ENCODE results near the gene TPPP2.

TPPP2 gene

DNA sequence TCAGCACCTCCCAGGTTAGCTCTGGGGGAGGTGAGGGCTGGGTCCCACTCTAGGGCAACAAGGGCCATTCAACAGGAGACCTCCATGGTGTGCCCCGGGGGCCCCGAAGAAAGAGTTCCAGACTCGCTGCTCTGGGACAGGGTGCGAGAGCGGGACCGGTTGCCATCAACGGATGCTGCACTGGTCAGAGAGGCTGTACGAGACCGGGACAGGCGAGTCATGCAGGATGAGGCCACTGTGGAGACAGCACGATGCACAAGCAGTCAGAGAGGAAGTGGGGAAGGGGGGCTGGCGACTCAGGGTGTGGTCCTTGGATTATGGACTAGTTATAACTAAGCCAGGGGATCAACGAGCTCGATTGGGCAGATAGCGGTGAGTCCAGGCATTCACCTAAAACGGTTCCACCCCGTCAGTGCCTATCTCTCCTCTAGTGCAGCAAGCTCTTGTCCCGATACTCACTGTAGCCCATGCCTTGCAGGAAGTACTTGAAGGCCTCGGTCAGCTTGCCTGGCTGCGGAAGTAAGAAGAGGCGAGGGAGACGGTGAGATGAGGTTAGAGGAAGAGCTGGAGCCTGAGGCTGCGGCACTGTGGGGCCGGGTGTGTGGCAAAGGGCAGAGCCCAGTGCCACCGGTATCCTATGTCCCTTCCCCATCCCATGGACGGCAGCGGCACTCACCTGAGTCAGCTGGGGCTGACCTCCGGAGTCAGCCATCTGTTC lies 12.3 kb upstream of the TPPP2 start:
- DNase-seq: no peak

DNA sequence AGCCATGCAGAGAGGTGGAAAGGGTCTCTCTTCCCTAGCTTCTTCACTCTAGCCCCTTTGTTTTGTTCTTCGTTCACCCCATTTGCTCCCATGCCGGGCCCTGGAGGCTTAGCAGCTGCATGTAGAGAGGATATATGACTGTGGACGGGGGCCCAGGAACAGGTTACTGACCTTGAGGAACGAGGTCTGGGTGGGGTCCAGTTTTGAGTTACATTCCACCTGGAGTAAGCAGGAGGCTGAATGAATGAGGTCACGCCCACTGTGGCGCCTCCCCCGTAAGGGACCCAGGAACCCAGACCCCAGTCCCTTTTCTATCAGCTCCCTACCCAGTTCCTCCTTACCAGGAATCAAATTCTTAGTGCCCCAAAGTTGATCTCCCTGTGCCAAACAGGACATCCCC lies 11.7 kb upstream of the TPPP2 start:
- no peak for DNase-seq

DNA sequence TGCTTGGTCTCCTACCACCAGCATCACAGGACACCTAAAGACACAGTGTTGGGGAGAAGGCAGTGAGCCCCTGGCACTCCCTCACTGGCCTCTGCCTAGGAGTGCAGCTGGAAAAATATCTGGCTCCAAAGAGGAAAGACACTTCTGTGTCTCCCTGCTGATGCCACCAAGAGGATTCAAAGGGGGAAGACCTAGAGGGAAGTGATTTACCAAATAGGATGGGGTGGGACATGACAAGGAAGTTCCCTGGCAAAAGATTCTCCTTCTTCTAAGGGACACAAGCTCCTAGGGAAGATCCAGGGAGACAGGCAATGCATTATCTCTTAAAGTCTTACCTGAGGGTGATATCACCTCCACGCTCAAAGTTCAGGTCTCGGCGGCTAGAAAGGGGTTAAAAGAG lies 11.2 kb upstream of the TPPP2 start:
- DNase-seq: no peak

DNA sequence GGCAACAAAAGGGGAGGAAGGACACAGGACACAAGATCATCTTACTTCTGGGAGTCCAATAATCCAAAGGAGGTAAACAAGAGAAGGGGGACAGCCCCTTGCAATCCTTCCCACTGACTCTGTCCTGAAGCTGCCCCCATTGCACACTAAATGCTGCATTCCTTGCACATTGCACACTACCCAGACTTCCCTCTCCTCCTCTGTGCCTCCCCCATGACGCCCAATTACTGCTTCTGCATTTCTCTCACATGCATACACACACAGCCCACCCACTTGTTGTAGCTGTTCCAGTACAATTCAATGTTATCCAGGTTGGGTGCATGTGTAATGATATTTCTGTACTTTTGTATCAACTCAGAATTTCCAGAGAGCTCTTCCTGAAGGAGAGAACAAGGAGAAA lies 10.7 kb upstream of the TPPP2 start:
- no peak for DNase-seq

DNA sequence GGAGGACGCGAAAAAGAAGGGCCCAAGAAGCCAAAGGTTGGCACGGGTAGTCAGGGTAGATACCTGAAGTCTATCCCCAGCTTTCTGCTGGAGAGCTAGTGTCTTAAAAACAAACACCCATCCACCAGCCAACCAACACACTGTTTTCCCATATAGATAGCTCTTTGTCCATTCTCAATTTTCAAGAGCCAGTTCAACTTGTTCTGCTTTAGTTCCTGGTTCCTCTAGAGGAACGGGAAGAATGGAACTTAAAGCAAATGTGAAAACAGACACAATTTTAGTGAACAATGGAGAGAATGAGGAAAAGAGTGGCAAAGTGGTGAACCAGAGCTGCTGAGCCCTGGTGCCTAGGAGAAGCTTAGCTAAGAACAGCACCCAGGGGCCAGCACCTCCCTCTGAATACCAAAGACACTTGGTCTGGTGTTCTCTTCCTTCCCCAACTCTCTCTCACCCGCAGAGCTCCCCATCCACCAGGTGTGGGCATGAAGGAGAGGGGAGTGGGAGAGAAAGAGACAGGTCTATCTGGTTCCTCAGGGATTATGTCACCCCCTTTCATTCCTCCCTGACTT lies 9.0 kb upstream of the TPPP2 start:
- no peak for DNase-seq

DNA sequence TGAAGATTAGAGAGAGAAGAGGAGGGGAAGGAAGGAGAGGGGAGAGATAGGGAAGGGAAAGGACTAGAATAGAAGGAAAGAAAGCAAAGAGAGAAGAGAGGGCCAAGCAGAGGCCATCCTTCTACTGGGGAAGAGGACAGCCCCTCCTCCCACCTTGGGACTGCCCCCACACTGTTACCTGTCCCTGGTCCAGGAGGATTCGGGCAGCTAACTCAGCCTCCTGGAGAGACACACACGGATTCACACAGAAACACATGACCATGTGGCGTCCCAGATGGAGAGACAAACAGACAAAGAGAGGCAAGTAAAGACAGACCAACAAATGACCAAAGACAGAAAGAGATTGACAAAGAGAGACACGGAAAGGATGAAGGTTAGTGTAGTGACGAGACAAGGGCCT lies 7.3 kb upstream of the TPPP2 start:
- DNase-seq: no peak

- no peak for DNase-seq
Measured at GRCh38 chr14:21023174-21023573, 6.8 kb upstream of the TPPP2 start.

GRCh38 chr14:21023817-21024584 lies 6.0 kb upstream of the TPPP2 start:
- DNase-seq: peak; percentile 21

- peak; percentile 80 for DNase-seq
Measured at GRCh38 chr14:21024585-21025370, 5.2 kb upstream of the TPPP2 start, which contains the start of gene NDRG2. Gene NDRG2 (minus strand): TSS chr14:21025061. CDS start chr14:21023315, 1,746 bp downstream.

- DNase-seq: no peak
Measured at GRCh38 chr14:21025371-21026273, 4.4 kb upstream of the TPPP2 start.

- no peak for DNase-seq
Measured at GRCh38 chr14:21026274-21026987, 3.6 kb upstream of the TPPP2 start.

DNA sequence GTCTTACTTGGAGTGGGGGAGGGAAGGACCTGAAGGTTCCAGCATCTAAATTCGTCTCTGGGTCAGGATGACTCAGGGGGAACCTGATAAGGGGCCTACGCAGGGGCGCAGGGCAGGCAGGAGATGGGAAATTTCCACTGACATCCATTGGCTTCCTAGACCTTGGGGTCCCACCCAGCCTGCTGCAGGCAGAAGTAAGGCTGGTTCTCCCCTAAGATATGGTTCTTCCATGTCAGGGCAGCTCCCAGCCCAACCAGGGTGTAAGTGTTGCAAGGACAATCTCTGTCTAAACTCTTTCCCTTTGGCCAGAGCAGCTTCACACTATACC lies 3.1 kb upstream of the TPPP2 start:
- no peak for DNase-seq

DNA sequence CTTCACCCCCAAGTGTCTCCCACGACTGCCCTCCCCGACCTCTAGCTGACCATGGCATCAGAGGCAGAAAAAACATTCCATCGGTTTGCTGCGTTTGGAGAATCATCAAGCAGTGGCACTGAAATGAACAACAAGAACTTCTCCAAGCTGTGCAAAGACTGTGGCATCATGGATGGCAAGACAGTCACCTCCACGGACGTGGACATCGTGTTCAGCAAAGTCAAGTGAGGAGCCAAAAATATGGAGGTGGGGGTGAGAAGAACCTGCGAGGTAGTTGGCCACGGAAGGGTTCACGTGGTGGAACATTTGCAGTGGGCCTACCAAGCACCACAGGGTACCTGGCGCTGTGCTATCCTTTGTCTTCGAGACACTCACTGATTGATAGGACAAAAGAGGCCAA lies 514 bp downstream of the TPPP2 start:
- DNase-seq: no peak

- DNase-seq: no peak
Measured at GRCh38 chr14:21032326-21033132, 2.5 kb downstream of the TPPP2 start.

DNA sequence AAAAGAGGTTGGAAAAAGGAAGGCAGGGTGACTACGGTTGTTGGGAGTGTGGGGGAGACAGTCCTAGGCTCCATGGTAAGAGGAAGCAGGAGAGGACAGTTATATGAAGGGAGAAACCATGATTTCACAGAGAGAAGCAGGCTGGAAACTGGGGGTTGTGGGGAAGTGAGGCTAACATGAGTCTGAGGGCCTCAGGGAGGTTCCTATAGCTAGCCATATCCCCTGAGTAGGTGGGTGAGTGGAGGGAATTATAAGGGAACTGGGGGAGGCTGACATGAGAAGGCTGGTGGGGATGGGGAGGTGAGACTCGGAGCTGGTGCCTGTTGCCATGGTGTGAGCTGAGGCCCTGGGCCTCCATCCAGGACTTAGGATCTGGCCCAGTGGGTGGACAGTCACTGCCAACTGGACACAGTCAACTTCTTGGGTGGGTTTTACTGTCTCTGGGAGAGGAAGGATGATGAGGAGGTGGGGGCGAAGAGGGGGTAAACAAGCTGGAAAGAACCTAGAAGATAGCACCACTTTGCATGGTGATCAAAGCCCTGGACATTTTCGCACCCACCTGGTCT lies 3.2 kb downstream of the TPPP2 start:
- DNase-seq: no peak

GRCh38 chr14:21034707-21035106 lies 4.7 kb downstream of the TPPP2 start, which contains the start of gene RNASE13:
Gene RNASE13 (minus strand): TSS chr14:21034807. CDS start chr14:21034288, 519 bp downstream.
- no peak for DNase-seq

GRCh38 chr14:21036751-21037150 lies 6.7 kb downstream of the TPPP2 start:
- DNase-seq: no peak

DNA sequence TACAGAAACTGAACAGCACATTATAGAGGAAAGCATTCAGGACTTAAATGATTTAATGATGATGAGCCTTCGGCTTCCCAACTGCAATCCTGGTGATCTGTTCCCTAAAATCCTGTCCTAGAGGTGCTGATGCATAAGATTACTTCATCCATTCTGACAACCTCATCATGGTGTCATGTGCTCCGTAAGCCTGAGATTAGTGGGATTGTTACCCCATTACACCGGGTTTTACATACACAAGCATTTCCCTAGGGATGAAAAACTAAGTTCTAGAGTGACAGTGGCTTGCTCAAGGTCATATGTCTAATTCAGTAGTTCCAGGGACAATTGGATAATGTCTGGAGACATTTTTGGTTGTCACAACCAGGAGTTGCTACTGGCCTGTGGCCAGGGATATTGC lies 7.1 kb downstream of the TPPP2 start:
- DNase-seq: no peak

GRCh38 chr14:21038441-21039422 lies 8.7 kb downstream of the TPPP2 start:
- no peak for DNase-seq

All from T-helper 9 cell (primary cell).